WTC11 (cell line): Measurements from ENCODE around the gene SERPINH1. TPM values are rescaled to one million over a fixed set of nuclear protein-coding genes. Genes with fewer than 3 reads are reported as not detected.

Experiments
- ATAC-seq: fragments of 200-7000 bp; cut with Tn5 transposase; 2 replicates; pipeline ENCODE4 v1.10.0; 2021; ENCODE audit warnings: mild to moderate bottlenecking, moderate library complexity
- CTCF ChIA-PET: fragments of 300-600 bp; sonication (Branson Sonifier 250); formaldehyde crosslinking; loops from one replicate; lab custom pipeline; 2021; ENCODE audit warnings: antibody characterized with exemption; lab: Charles Lee
- POLR2A ChIA-PET: fragments of 350-600 bp; sonication (Branson Sonifier 250); formaldehyde crosslinking; loops from one replicate; lab custom pipeline; 2021; ENCODE audit warnings: antibody characterized with exemption; lab: Charles Lee
- DNase-seq: peaks from one replicate; pipeline ENCODE4 v3.0.0; 2021; ENCODE audit warnings: low spot score
- H3K27ac Mint-ChIP-seq: 2 replicates; pipeline ENCODE4 v1.8.0; 2021; ENCODE audit warnings: mixed read lengths
- H3K27me3 Mint-ChIP-seq: 2 replicates; pipeline ENCODE4 v1.8.0; 2021; ENCODE audit warnings: low read depth, mild to moderate bottlenecking, moderate library complexity, mixed read lengths
- H3K36me3 Mint-ChIP-seq: 2 replicates; pipeline ENCODE4 v1.8.0; 2021; ENCODE audit warnings: mixed read lengths
- H3K4me1 Mint-ChIP-seq: 2 replicates; pipeline ENCODE4 v1.8.0; 2022; ENCODE audit warnings: mixed read lengths
- H3K4me3 Mint-ChIP-seq: 2 replicates; pipeline ENCODE4 v1.8.0; 2021; ENCODE audit warnings: mild to moderate bottlenecking, moderate library complexity, mixed read lengths
- H3K9me3 Mint-ChIP-seq: 2 replicates; pipeline ENCODE4 v1.8.0; 2021; ENCODE audit warnings: mixed read lengths
- ATF1 ChIP-seq: sonication (generic); formaldehyde crosslinking; IDR thresholded peaks from 2 replicates; pipeline ENCODE4 v1.8.1; 2023; ENCODE audit warnings: mild to moderate bottlenecking, moderate library complexity, missing genetic modification reagents
- CTCF ChIP-seq: fragments of 200-600 bp; IDR thresholded peaks from 2 replicates; pipeline ENCODE4 v1.8.0; 2022; ENCODE audit warnings: antibody characterized with exemption
- ESRRA ChIP-seq: sonication (generic); formaldehyde crosslinking; IDR thresholded peaks from 2 replicates; pipeline ENCODE4 v1.8.1; 2022; ENCODE audit warnings: mild to moderate bottlenecking, missing genetic modification reagents, borderline replicate concordance
- ETV6 ChIP-seq: sonication (generic); formaldehyde crosslinking; IDR thresholded peaks from 2 replicates; pipeline ENCODE4 v1.8.1; 2022; ENCODE audit warnings: mild to moderate bottlenecking, missing genetic modification reagents
- FOXK1 ChIP-seq: sonication (generic); formaldehyde crosslinking; IDR thresholded peaks from 2 replicates; pipeline ENCODE4 v1.8.0; 2022; ENCODE audit warnings: mild to moderate bottlenecking, moderate library complexity, missing genetic modification reagents
- FOXP4 ChIP-seq: sonication (generic); formaldehyde crosslinking; IDR thresholded peaks from 2 replicates; pipeline ENCODE4 v1.8.0; 2022; ENCODE audit warnings: mild to moderate bottlenecking, missing genetic modification reagents
- JAZF1 ChIP-seq: fragments of 250-450 bp; sonication (Bioruptor Pico); IDR thresholded peaks from 2 replicates; pipeline ENCODE4 v1.9.0; 2021; ENCODE audit warnings: moderate library complexity, mild to moderate bottlenecking, inconsistent platforms
- KAT7 ChIP-seq: sonication (generic); formaldehyde crosslinking; IDR thresholded peaks from 2 replicates; pipeline ENCODE4 v1.8.1; 2023; ENCODE audit warnings: missing genetic modification reagents, mild to moderate bottlenecking, borderline replicate concordance
- NR1H2 ChIP-seq: sonication (generic); formaldehyde crosslinking; IDR thresholded peaks from 2 replicates; pipeline ENCODE4 v1.9.0; 2021; ENCODE audit warnings: mild to moderate bottlenecking, moderate library complexity, missing genetic modification reagents
- PRDM15 ChIP-seq: sonication (generic); formaldehyde crosslinking; IDR thresholded peaks from 2 replicates; pipeline ENCODE4 v1.8.0; 2022; ENCODE audit warnings: missing genetic modification reagents
- PRRX2 ChIP-seq: fragments of 250-450 bp; sonication (Bioruptor Pico); IDR thresholded peaks from 2 replicates; pipeline ENCODE4 v1.8.0; 2021; ENCODE audit warnings: mild to moderate bottlenecking
- SMAD3 ChIP-seq: sonication (generic); formaldehyde crosslinking; IDR thresholded peaks from 2 replicates; pipeline ENCODE4 v1.8.0; 2022; ENCODE audit warnings: missing genetic modification reagents, mild to moderate bottlenecking, borderline replicate concordance
- SMAD4 ChIP-seq: sonication (generic); formaldehyde crosslinking; IDR thresholded peaks from 2 replicates; pipeline ENCODE4 v1.8.0; 2022; ENCODE audit warnings: mild to moderate bottlenecking, missing genetic modification reagents
- TCF7 ChIP-seq: sonication (generic); formaldehyde crosslinking; IDR thresholded peaks from 2 replicates; pipeline ENCODE4 v1.8.0; 2022; ENCODE audit warnings: mild to moderate bottlenecking, low read depth, missing genetic modification reagents, moderate library complexity
- USF2 ChIP-seq: sonication (generic); formaldehyde crosslinking; IDR thresholded peaks from 2 replicates; pipeline ENCODE4 v1.8.1; 2023; ENCODE audit warnings: mild to moderate bottlenecking, missing genetic modification reagents, moderate library complexity
- ZBTB43 ChIP-seq: sonication (generic); formaldehyde crosslinking; IDR thresholded peaks from 2 replicates; pipeline ENCODE4 v1.8.1; 2023; ENCODE audit warnings: mild to moderate bottlenecking, missing genetic modification reagents
- ZNF138 ChIP-seq: sonication (generic); formaldehyde crosslinking; conservative IDR thresholded peaks from 2 replicates; pipeline ENCODE4 v1.8.1; 2022; ENCODE audit warnings: mild to moderate bottlenecking, moderate library complexity, missing genetic modification reagents
- ZNF219 ChIP-seq: sonication (generic); formaldehyde crosslinking; IDR thresholded peaks from 2 replicates; pipeline ENCODE4 v1.8.0; 2023; ENCODE audit warnings: missing genetic modification reagents, mild to moderate bottlenecking, borderline replicate concordance
- ZNF232 ChIP-seq: sonication (generic); formaldehyde crosslinking; IDR thresholded peaks from 2 replicates; pipeline ENCODE4 v1.8.0; 2022; ENCODE audit warnings: mild to moderate bottlenecking, missing genetic modification reagents
- ZNF263 ChIP-seq: sonication (generic); formaldehyde crosslinking; IDR thresholded peaks from 2 replicates; pipeline ENCODE4 v1.8.1; 2022; ENCODE audit warnings: low read depth, mild to moderate bottlenecking, moderate library complexity, missing genetic modification reagents
- ZNF396 ChIP-seq: fragments of 250-450 bp; sonication (Bioruptor Pico); IDR thresholded peaks from 2 replicates; pipeline ENCODE4 v1.8.0; 2021; ENCODE audit warnings: mild to moderate bottlenecking, moderate library complexity, borderline replicate concordance
- ZNF671 ChIP-seq: fragments of 250-450 bp; sonication (Bioruptor Pico); IDR thresholded peaks from 2 replicates; pipeline ENCODE4 v1.8.0; 2021; ENCODE audit warnings: mild to moderate bottlenecking
- total RNA-seq: library from RNA; stranded (reverse); gene quantifications from 3 replicates; pipeline ENCODE4 v1.2.3, GENCODE V29; 2021

The SERPINH1 gene
- total RNA-seq, 1 experiment from 2014 or later: 411 TPM

- TF ChIP-seq PRDM15 (CRISPR knock-in tag) (no peak), ZNF396 (CRISPR knock-in tag) (no peak)
Measured at GRCh38 chr11:75591966-75592365, 29.9 kb downstream of the SERPINH1 start (continued).

GRCh38 chr11:75592715-75593114 lies 30.7 kb downstream of the SERPINH1 start:
- ATAC-seq (no peak), DNase-seq (no peak)
- CTCF ChIA-PET: interaction anchor here (1.4 to 8.7 kb wide), 2 partner anchors 10 to 113 kb away, joined by 6 to 110 read pairs; no protein-coding TSS in a partner anchor
- POLR2A ChIA-PET: interaction anchor here (1.2 kb wide), 1 partner anchor 9 kb away, joined by 5 read pairs; no protein-coding TSS in a partner anchor
- Mint-ChIP-seq H3K27ac (no peak overlapping the region), H3K4me3 (no peak overlapping the region), H3K9me3 (no peaks in the 10 kb centered on the region), H3K27me3 (no peaks in the 10 kb centered on the region; the same call in none of the 2 replicates), H3K36me3 (no peaks in the 10 kb centered on the region), H3K4me1 (peaks cover 19% of the 10 kb centered on the region)
- TF ChIP-seq KAT7 (CRISPR knock-in tag) (no peak), ZNF138 (CRISPR knock-in tag) (no peak), ETV6 (no peak), PRRX2 (CRISPR knock-in tag) (no peak), ZNF263 (CRISPR knock-in tag) (no peak), NR1H2 (no peak), FOXK1 (CRISPR knock-in tag) (no peak), ATF1 (CRISPR knock-in tag) (no peak), ESRRA (CRISPR knock-in tag) (no peak), CTCF (no peak), SMAD3 (CRISPR knock-in tag) (no peak), ZNF232 (CRISPR knock-in tag) (no peak), ZBTB43 (CRISPR knock-in tag) (no peak), TCF7 (CRISPR knock-in tag) (no peak), USF2 (CRISPR knock-in tag) (no peak), ZNF219 (CRISPR knock-in tag) (no peak), FOXP4 (no peak), SMAD4 (CRISPR knock-in tag) (no peak), ZNF671 (CRISPR knock-in tag) (no peak), JAZF1 (CRISPR knock-in tag) (no peak)
